H9 (cell line): ENCODE measurements around the gene DOCK7. TPM values are rescaled to one million over a fixed set of nuclear protein-coding genes. Genes with fewer than 3 reads are reported as not detected.
"Not testable (repeated sequence)": the region's sequence is repeated elsewhere in the genome, so short reads cannot be mapped to it uniquely, and the experiment has no call there.

Experiments used
- DNase-seq: peaks from one replicate; pipeline ENCODE4 v3.0.0-alpha.2; 2017
- H2AFZ ChIP-seq: one replicate; pipeline ENCODE4 v1.6.1; 2013; ENCODE audit warnings: mild to moderate bottlenecking, low read length, control low read depth, moderate library complexity
- H2AK5ac ChIP-seq: 2 replicates; pipeline ENCODE4 v1.6.1; 2013; ENCODE audit warnings: low read length, control low read depth, mixed read lengths; ENCODE audit not compliant: insufficient read length
- H2BK120ac ChIP-seq: one replicate; pipeline ENCODE4 v1.6.1; 2013; ENCODE audit warnings: low read depth, mild to moderate bottlenecking, low read length, control low read depth, inconsistent platforms; ENCODE audit not compliant: poor library complexity, severe bottlenecking
- H2BK12ac ChIP-seq: 2 replicates; pipeline ENCODE4 v1.6.1; 2013; ENCODE audit warnings: low read length, control low read depth, mixed read lengths, low read depth; ENCODE audit not compliant: insufficient read length
- H2BK15ac ChIP-seq: 2 replicates; pipeline ENCODE4 v1.6.1; 2013; ENCODE audit warnings: low read depth, low read length, control low read depth
- H2BK20ac ChIP-seq: one replicate; pipeline ENCODE4 v1.6.1; 2013; ENCODE audit warnings: low read depth, mild to moderate bottlenecking, low read length, control low read depth, inconsistent platforms; ENCODE audit not compliant: poor library complexity, severe bottlenecking
- H2BK5ac ChIP-seq: 2 replicates; pipeline ENCODE4 v1.6.1; 2013; ENCODE audit warnings: low read length, control low read depth, mixed read lengths; ENCODE audit not compliant: insufficient read length
- H3K14ac ChIP-seq: 2 replicates; pipeline ENCODE4 v1.6.1; 2013; ENCODE audit warnings: low read length, control low read depth; ENCODE audit not compliant: insufficient read depth
- H3K18ac ChIP-seq: 2 replicates; pipeline ENCODE4 v1.6.1; 2013; ENCODE audit warnings: low read depth, mild to moderate bottlenecking, mixed read lengths, low read length, control low read depth; ENCODE audit not compliant: insufficient read length
- H3K23ac ChIP-seq: 2 replicates; pipeline ENCODE4 v1.6.1; 2013; ENCODE audit warnings: low read length, control low read depth, mixed read lengths, low read depth; ENCODE audit not compliant: insufficient read length
- H3K23me2 ChIP-seq: 2 replicates; pipeline ENCODE4 v1.6.1; 2013; ENCODE audit warnings: low read depth, mild to moderate bottlenecking, mixed read lengths, low read length, control low read depth; ENCODE audit not compliant: insufficient read length, poor library complexity, severe bottlenecking
- H3K27ac ChIP-seq: 2 replicates; pipeline ENCODE4 v1.5.1; 2013; ENCODE audit warnings: low read length, control low read depth, mixed read lengths, low read depth; ENCODE audit not compliant: insufficient read length
- H3K27me3 ChIP-seq: 2 replicates; pipeline ENCODE4 v1.6.1; 2013; ENCODE audit warnings: low read length, control low read depth, inconsistent platforms; ENCODE audit not compliant: insufficient read depth
- H3K4ac ChIP-seq: 2 replicates; pipeline ENCODE4 v1.6.1; 2013; ENCODE audit warnings: low read depth, mild to moderate bottlenecking, control low read depth, inconsistent platforms, low read length, moderate library complexity
- H3K4me1 ChIP-seq: 2 replicates; pipeline ENCODE4 v1.6.1; 2013; ENCODE audit warnings: low read length, control low read depth, inconsistent platforms; ENCODE audit not compliant: insufficient read depth
- H3K4me2 ChIP-seq: 2 replicates; pipeline ENCODE4 v1.6.1; 2013; ENCODE audit warnings: low read length, control low read depth, mixed read lengths; ENCODE audit not compliant: insufficient read length, insufficient read depth
- H3K56ac ChIP-seq: 2 replicates; pipeline ENCODE4 v1.6.1; 2013; ENCODE audit warnings: low read depth, mild to moderate bottlenecking, mixed read lengths, low read length, control low read depth; ENCODE audit not compliant: insufficient read length
- H3K79me1 ChIP-seq: 2 replicates; pipeline ENCODE4 v1.6.1; 2013; ENCODE audit warnings: low read depth, mild to moderate bottlenecking, moderate library complexity, low read length, control low read depth, inconsistent platforms; ENCODE audit not compliant: insufficient read depth, poor library complexity, severe bottlenecking
- H3K79me2 ChIP-seq: 2 replicates; pipeline ENCODE4 v1.6.1; 2013; ENCODE audit warnings: low read length, control low read depth, inconsistent platforms; ENCODE audit not compliant: insufficient read depth
- H3K9ac ChIP-seq: 2 replicates; pipeline ENCODE4 v1.6.1; 2013; ENCODE audit warnings: low read length, control low read depth, mixed read lengths; ENCODE audit not compliant: insufficient read length; ENCODE audit errors: extremely low read depth
- H3K9me3 ChIP-seq: one replicate; pipeline ENCODE4 v1.6.1; 2013; ENCODE audit warnings: low read depth, low read length, inconsistent platforms; ENCODE audit not compliant: control insufficient read depth
- H3T11ph ChIP-seq: one replicate; pipeline ENCODE4 v1.6.1; 2013; ENCODE audit warnings: mild to moderate bottlenecking, low read length, control low read depth, inconsistent platforms
- H4K20me1 ChIP-seq: one replicate; pipeline ENCODE4 v1.6.1; 2013; ENCODE audit not compliant: control insufficient read depth, insufficient read length, insufficient read depth
- H4K5ac ChIP-seq: 2 replicates; pipeline ENCODE4 v1.6.1; 2013; ENCODE audit warnings: low read depth, mild to moderate bottlenecking, mixed read lengths, low read length, control low read depth; ENCODE audit not compliant: insufficient read length
- H4K8ac ChIP-seq: replicated peaks from 2 replicates; pipeline ENCODE4 v1.6.1; 2013; ENCODE audit warnings: low read length, control low read depth, mixed read lengths, low read depth; ENCODE audit not compliant: insufficient read length
- H4K91ac ChIP-seq: 2 replicates; pipeline ENCODE4 v1.6.1; 2013; ENCODE audit warnings: low read depth, mild to moderate bottlenecking, moderate library complexity, mixed read lengths, low read length, control low read depth; ENCODE audit not compliant: insufficient read length
- H3K27ac Mint-ChIP-seq, 3 experiments: 2 replicates in 2 of 3; 3 replicates in 1 of 3; pipeline ENCODE4 v1.8.0; 2020 to 2021; ENCODE audit warnings: mixed read lengths in 3 of 3, mild to moderate bottlenecking in 1 of 3, moderate library complexity in 1 of 3
- H3K27me3 Mint-ChIP-seq: 2 replicates; pipeline ENCODE4 v1.8.0; 2021; ENCODE audit warnings: low read depth, mild to moderate bottlenecking, moderate library complexity, mixed read lengths
- H3K36me3 Mint-ChIP-seq, 3 experiments: 2 replicates in 2 of 3; 3 replicates in 1 of 3; pipeline ENCODE4 v1.8.0; 2020 to 2021; ENCODE audit warnings: low read depth in 3 of 3, mixed read lengths in 3 of 3; ENCODE audit not compliant: insufficient read depth in 1 of 3
- H3K4me1 Mint-ChIP-seq, 2 experiments: 2 replicates each; pipeline ENCODE4 v1.8.0; 2020; ENCODE audit warnings: mixed read lengths in 2 of 2
- H3K4me3 Mint-ChIP-seq, 2 experiments: 2 replicates in 1 of 2; 3 replicates in 1 of 2; pipeline ENCODE4 v1.8.0; 2020 to 2021; ENCODE audit warnings: mild to moderate bottlenecking in 2 of 2, mixed read lengths in 2 of 2, moderate library complexity in 1 of 2
- H3K9me3 Mint-ChIP-seq, 2 experiments: 2 replicates in 1 of 2; 3 replicates in 1 of 2; pipeline ENCODE4 v1.8.0; 2020; ENCODE audit warnings: mild to moderate bottlenecking in 2 of 2, mixed read lengths in 2 of 2, moderate library complexity in 1 of 2
- WGBS: extraction: QIAGEN DNeasy Blood & Tissue Kit; methylation state at CpG from one replicate; pipeline ENCODE4 v1.1.7; 2013; ENCODE audit warnings: missing lambda C conversion rate, low lambda C conversion rate, mixed read lengths; ENCODE audit not compliant: insufficient read length; ENCODE audit errors: extremely low coverage; 5-methylcytosine and 5-hydroxymethylcytosine counted together
- total RNA-seq: library from RNA; stranded (reverse); gene quantifications from 2 replicates; pipeline ENCODE4 v1.2.1, GENCODE V29; 2021

Gene DOCK7
- total RNA-seq, 1 experiment from 2014 or later = 36.8 TPM

DNA sequence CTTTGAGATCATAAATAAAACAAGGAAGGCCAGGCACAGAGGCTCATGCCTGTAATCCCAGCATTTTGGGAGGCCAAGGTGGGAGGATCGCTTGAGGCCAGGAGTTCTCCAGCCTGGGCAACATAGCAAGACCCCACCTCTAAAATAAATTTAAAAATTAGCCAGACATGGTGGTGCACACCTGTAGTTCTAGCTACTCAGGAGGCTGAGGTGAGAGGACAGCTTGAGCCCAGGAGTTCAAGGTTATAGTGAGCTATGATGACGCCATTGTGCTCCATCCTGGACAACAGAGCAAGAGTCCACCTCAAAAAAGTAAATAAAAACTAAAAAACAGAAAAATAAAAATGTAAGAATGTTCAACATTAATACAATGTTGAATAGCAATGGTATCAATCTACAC is 10.4 kb downstream of the DOCK7 start:
- not testable (repeated sequence) for H3K18ac ChIP-seq, H3K23me2 ChIP-seq, H3K4me1 ChIP-seq, H3K27ac Mint-ChIP-seq, H2AFZ ChIP-seq, H3T11ph ChIP-seq, H4K20me1 ChIP-seq, H2BK120ac ChIP-seq, H2BK5ac ChIP-seq, H3K27me3 Mint-ChIP-seq, DNase-seq, H3K27ac ChIP-seq, H3K4me3 Mint-ChIP-seq, H3K4ac ChIP-seq, H3K9me3 Mint-ChIP-seq, H2BK20ac ChIP-seq, H3K14ac ChIP-seq, H4K91ac ChIP-seq, H3K79me2 ChIP-seq, H3K56ac ChIP-seq, H3K4me2 ChIP-seq, H3K9me3 ChIP-seq, H2BK12ac ChIP-seq, H2BK15ac ChIP-seq, H4K8ac ChIP-seq, H3K27me3 ChIP-seq, H3K9ac ChIP-seq, H2AK5ac ChIP-seq, H3K36me3 Mint-ChIP-seq, H3K23ac ChIP-seq, H3K79me1 ChIP-seq, H4K5ac ChIP-seq
- peaks cover 27 to 32% of the 10 kb centered on the region in 2 experiments for H3K4me1 Mint-ChIP-seq
- WGBS = no CpG with 5 or more reads among the region's 2 CpGs
